Measurements from ENCODE around the gene CCDC57.
A peak's percentile ranks its signal among the peaks of the same experiment; 100 is the strongest.
"Not testable (repeated sequence)": the region's sequence is repeated elsewhere in the genome, so short reads cannot be mapped to it uniquely, and the experiment has no call there.

CCDC57 gene

GRCh38 chr17:82174042-82174857 is 38.4 kb downstream of the CCDC57 start:
- not testable (repeated sequence) for DNase-seq

- no peak for DNase-seq
These were observed 39.1 kb downstream of the CCDC57 start for GRCh38 chr17:82173351-82174041.

- DNase-seq, result no peak
These were observed 40.0 kb downstream of the CCDC57 start for GRCh38 chr17:82172486-82173160.

- DNase-seq, result no peak
These were observed 40.8 kb downstream of the CCDC57 start for GRCh38 chr17:82171750-82172375.

- DNase-seq, result no peak
These were observed 42.2 kb downstream of the CCDC57 start for GRCh38 chr17:82170412-82170961.

GRCh38 chr17:82168568-82168967 is 44.1 kb downstream of the CCDC57 start:
- DNase-seq, result no peak

- DNase-seq, result no peak
These were observed 45.6 kb downstream of the CCDC57 start for GRCh38 chr17:82167028-82167427.

GRCh38 chr17:82164853-82165252 is 47.8 kb downstream of the CCDC57 start:
- no peak for DNase-seq

GRCh38 chr17:82161216-82161615 is 51.4 kb downstream of the CCDC57 start:
- DNase-seq, result no peak

- DNase-seq, result no peak
These were observed 52.6 kb downstream of the CCDC57 start for GRCh38 chr17:82160075-82160474.

- no peak for DNase-seq
These were observed 53.8 kb downstream of the CCDC57 start for GRCh38 chr17:82158825-82159224.

GRCh38 chr17:82157046-82158035 is 55.3 kb downstream of the CCDC57 start:
- no peak for DNase-seq

GRCh38 chr17:82156284-82156925 is 56.2 kb downstream of the CCDC57 start:
- no peak for DNase-seq

- DNase-seq, result no peak
These were observed 57.0 kb downstream of the CCDC57 start for GRCh38 chr17:82155606-82156005.

- DNase-seq, result no peak
These were observed 57.7 kb downstream of the CCDC57 start for GRCh38 chr17:82154881-82155331.

GRCh38 chr17:82153745-82154375 is 58.8 kb downstream of the CCDC57 start:
- peak; percentile 74 to 76 for DNase-seq

GRCh38 chr17:82153295-82153691 is 59.3 kb downstream of the CCDC57 start:
- no peak for DNase-seq

GRCh38 chr17:82152556-82153294 is 59.9 kb downstream of the CCDC57 start:
- DNase-seq, result peak; percentile 32 to 81

GRCh38 chr17:82152114-82152513 is 60.5 kb downstream of the CCDC57 start:
- DNase-seq, result no peak

All from NCI-H2081 (cell line).